BE2C (cell line): ENCODE measurements around the gene P2RY1.
"Not testable (repeated sequence)": the region's sequence is repeated elsewhere in the genome, so short reads cannot be mapped to it uniquely, and the experiment has no call there.

ENCODE experiments used
- DNase-seq: peaks from one replicate; pipeline ENCODE4 v3.0.0-alpha.2; 2020
- H3K27me3 ChIP-seq: fragments of 250-450 bp; sonication (Bioruptor Pico); 2 replicates; pipeline ENCODE4 v1.5.1; 2020; ENCODE audit warnings: mild to moderate bottlenecking
- H3K36me3 ChIP-seq: fragments of 250-450 bp; sonication (Bioruptor Pico); 2 replicates; pipeline ENCODE4 v1.5.1; 2020; ENCODE audit warnings: mild to moderate bottlenecking
- H3K4me1 ChIP-seq: fragments of 250-450 bp; sonication (Bioruptor Pico); 2 replicates; pipeline ENCODE4 v1.5.1; 2020
- H3K4me3 ChIP-seq: 2 replicates; pipeline ENCODE4 v1.5.1; 2011; ENCODE audit warnings: low read depth, low read length
- H3K9me3 ChIP-seq: fragments of 250-450 bp; sonication (Bioruptor Pico); 2 replicates; pipeline ENCODE4 v1.5.1; 2020
- TF ChIP-seq, protein P1 (sequence below): IDR thresholded peaks from 2 replicates; pipeline ENCODE4 v1.5.1; 2012; ENCODE audit warnings: mild to moderate bottlenecking, low read depth, low read length

P2RY1 gene

DNA sequence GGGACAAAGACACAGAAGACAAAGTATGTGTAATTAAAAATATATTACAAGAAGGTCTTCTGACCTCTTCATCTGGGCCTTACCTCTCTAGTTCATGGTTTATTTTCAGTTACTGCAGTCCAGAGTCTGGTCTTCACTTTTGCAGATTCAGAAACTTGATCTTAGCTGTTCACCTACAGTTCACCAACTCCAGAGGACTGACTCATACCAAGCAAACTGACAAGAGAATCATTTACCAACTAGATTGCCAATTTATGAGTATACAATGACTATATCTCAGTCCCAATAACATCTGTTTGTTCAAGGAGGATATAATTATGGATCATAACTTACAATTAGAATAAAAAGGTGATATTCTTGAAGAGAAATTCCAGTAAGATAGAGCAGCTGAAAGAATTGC is 9.0 kb downstream of the P2RY1 start:
- no peaks in the 10 kb centered on the region for H3K4me1 ChIP-seq
- TF ChIP-seq, protein P1, sequence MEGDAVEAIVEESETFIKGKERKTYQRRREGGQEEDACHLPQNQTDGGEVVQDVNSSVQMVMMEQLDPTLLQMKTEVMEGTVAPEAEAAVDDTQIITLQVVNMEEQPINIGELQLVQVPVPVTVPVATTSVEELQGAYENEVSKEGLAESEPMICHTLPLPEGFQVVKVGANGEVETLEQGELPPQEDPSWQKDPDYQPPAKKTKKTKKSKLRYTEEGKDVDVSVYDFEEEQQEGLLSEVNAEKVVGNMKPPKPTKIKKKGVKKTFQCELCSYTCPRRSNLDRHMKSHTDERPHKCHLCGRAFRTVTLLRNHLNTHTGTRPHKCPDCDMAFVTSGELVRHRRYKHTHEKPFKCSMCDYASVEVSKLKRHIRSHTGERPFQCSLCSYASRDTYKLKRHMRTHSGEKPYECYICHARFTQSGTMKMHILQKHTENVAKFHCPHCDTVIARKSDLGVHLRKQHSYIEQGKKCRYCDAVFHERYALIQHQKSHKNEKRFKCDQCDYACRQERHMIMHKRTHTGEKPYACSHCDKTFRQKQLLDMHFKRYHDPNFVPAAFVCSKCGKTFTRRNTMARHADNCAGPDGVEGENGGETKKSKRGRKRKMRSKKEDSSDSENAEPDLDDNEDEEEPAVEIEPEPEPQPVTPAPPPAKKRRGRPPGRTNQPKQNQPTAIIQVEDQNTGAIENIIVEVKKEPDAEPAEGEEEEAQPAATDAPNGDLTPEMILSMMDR: no peak
- no peaks in the 10 kb centered on the region for H3K9me3 ChIP-seq
- no peak overlapping the region for H3K4me3 ChIP-seq
- DNase-seq: no peak
- H3K36me3 ChIP-seq: no peaks in the 10 kb centered on the region
- no peaks in the 10 kb centered on the region; the same call in 1 of the 2 replicates for H3K27me3 ChIP-seq

DNA sequence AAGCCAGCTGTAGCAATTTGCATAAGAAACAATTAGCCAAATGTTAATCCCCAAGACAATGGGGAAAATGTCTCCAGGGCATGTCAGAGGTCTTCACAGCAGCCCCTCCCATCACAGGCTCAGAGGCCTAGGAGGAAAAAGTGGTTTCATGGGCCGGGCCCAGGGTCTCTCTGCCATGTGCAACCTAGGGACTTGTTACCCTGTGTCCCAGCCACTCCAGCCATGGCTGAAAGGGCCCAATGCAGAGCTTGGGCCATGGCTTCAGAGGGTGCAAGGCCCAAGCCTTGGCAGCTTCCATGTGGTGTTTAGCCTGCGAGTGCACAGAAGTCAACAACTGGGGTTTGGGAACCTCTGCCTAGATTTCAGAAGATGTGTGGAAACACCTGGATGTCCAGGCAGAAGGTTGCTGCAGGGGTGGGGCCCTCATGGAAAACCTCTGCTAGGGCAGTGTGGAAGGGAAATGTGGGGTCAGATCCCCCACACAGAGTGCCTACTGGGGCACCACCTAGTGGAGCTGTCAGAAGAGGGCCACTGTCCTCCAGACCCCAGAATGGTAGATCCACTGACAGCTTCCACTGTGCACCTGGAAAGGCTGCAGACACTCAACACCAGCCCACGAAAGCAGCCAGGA is 11.8 kb downstream of the P2RY1 start:
- not testable (repeated sequence) for H3K4me3 ChIP-seq, H3K4me1 ChIP-seq, H3K27me3 ChIP-seq, H3K9me3 ChIP-seq, DNase-seq, H3K36me3 ChIP-seq

DNA sequence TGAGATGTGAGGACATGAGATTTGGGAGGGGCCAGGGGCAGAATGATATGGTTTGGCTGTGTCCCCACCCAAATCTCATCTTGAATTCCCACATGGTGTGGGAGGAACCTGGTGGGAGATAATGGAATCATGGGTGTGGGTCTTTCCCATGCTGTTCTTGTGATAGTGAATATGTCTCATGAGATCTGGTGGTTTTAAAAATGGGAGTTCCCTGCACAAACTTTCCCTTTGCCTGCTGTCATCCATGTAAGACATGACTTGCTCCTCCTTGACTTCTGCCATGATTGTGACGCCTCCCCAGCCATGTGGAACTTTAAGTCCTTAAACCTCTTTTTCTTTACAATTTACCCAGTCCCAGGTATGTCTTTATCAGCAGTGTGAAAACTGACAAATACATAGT is 12.7 kb downstream of the P2RY1 start:
- not testable (repeated sequence) for DNase-seq, H3K36me3 ChIP-seq, H3K4me1 ChIP-seq, H3K9me3 ChIP-seq, H3K4me3 ChIP-seq, H3K27me3 ChIP-seq

DNA sequence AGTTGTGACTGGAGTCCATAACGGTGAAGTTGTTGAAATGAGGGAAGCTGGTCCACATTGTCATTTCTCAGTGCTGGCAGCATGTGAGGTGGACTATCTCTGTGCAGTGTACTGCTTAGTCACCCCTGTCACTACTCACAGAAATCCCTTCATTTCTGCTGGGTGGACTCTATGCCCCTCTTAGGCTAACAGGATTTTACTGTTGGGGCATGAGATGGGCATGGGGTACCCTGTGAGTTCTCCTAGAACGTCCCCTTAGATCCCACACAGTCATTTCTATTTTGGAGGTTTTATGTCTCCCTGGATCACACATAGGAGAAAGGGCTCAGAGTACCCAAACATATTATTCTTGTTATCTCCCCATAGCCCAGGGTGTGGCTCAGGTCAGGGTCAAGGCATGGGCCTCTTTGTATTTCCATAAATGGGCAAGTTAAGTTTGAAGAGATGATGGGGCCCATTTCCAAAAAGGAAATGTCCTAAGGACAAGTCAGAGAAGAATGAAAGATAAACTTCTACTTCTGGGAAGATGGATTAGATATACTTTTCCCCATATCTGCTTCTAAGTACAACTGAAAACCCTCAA is 15.2 kb downstream of the P2RY1 start:
- H3K36me3 ChIP-seq: no peaks in the 10 kb centered on the region
- no peak overlapping the region for H3K4me3 ChIP-seq
- no peak for DNase-seq
- no peaks in the 10 kb centered on the region for H3K4me1 ChIP-seq
- H3K9me3 ChIP-seq: no peaks in the 10 kb centered on the region
- TF ChIP-seq, protein P1: no peak
- H3K27me3 ChIP-seq: no peaks in the 10 kb centered on the region

DNA sequence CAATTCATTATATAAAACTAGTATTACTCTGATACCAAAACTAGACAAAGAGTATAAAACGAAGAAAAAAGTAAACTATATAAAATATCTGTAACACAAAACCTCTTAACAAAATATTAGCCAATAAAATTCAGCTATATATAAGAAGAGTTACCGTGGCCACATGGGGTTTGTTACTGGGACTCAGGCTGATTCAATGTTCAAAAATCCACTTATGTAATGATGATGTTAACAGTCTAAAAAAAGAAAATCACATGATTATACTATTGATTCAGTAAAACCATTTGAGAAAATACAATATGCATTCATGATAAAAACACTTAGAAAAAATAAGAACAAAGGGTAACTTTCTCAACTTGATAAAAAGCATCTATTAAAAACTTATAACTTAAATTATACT is 18.3 kb downstream of the P2RY1 start:
- Histone ChIP-seq H3K27me3 (no peaks in the 10 kb centered on the region), H3K4me1 (no peaks in the 10 kb centered on the region), H3K9me3 (no peaks in the 10 kb centered on the region), H3K36me3 (no peaks in the 10 kb centered on the region), H3K4me3 (no peak overlapping the region)
- TF ChIP-seq, protein P1: no peak
- no peak for DNase-seq

DNA sequence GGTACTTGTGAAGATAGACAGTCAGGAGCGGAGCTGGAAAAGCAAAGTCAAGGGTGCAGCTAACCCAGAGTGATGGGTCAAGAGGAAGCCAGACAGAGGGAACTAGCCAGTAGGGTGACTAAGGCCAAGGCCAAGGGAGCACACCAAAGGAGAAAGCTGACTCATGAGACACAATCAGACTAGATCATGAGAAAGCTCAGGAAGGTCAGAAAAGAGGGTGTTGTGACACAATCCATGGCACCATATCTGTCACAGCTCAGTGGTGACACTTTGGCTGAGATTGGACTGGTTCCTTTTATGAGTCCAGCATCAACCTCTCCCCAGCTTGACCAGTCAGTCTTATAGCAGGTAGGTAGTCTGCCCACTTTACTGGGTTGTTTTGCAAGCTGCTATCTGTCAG is 22.2 kb downstream of the P2RY1 start:
- Histone ChIP-seq H3K27me3 (no peaks in the 10 kb centered on the region), H3K36me3 (no peaks in the 10 kb centered on the region), H3K4me3 (no peak overlapping the region), H3K9me3 (no peaks in the 10 kb centered on the region), H3K4me1 (no peaks in the 10 kb centered on the region)
- DNase-seq: no peak
- TF ChIP-seq, protein P1: no peak

DNA sequence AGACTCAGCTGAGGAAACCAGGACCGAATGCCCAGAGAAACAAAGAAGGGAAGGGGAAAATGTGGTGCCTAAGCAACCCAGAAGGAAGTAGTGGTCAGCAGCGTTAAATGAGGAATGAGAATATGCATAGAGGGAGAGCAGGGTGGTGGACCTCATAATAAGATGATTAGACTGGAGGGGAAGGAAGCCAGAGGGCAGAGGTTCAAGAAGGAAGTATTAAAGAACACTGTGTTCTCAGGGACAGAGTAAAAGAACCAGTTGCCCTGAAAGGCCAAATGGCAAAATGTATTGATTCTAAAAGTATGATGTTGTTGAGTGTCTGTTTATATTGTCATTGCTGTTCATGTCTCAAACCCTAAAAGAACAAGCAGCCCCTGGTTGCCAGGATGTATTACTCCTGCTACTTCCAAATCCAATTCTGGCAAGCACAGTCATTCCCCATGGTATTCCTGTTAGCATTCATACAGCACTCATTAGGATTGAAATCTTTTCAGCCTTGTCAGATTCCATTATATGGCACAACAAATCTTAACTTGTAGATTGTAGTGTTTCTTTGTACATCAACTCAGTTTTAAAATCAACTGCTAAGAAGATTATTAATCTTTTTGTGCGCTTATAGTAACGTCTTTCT is 23.4 kb downstream of the P2RY1 start:
- Histone ChIP-seq H3K36me3 (no peaks in the 10 kb centered on the region), H3K9me3 (no peaks in the 10 kb centered on the region), H3K4me1 (no peaks in the 10 kb centered on the region), H3K4me3 (no peak overlapping the region), H3K27me3 (no peaks in the 10 kb centered on the region)
- no peak for DNase-seq
- TF ChIP-seq, protein P1: no peak
